ENCODE results near the gene UTP11.

UTP11 gene

DNA sequence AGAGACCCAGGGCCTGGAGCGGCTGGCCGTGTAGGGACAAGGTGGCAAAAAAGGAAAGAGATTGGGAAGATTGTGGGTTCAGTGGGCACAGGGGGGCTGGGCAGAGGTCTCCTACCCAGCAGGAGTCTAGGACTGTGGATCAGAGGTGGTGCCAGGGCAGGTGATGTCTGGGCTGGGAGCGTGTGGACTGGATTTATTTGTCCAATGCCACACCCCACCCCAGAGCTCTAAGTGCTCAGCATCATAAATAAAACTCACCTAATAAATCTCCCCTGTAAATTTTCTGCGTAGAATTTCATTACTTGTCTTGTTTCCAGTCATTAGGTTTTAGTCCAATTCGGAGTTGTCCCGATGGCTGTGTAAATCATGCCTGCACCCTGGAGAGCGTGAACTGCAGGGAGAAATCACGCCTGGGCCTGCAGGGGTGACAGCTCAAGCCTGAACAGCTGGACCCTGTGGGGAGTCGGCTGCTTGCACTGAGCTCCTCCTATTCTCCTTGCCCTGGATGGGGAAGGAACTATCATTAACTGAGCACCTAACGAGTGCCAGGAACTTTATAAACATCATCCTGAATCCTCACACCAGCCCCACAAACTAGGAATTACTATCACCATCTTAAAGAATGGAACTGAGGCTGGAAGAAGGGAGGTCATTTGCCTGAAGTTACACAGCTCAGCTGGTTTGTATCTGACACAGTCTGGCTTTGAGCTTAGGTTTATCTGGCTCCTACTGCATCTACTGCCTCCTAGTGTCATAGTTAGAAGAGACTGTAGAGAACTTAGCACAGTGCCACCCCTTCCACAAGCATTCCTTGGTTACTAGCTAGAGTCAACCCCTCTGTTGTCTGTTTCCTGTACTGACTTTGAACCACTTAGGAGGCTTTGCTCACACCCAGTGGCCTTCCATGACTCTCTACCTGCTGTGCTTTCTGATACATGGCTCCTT, 59.0 kb downstream of the UTP11 start:
- no peak for DNase-seq (ENCODE audit: low read depth)

DNA sequence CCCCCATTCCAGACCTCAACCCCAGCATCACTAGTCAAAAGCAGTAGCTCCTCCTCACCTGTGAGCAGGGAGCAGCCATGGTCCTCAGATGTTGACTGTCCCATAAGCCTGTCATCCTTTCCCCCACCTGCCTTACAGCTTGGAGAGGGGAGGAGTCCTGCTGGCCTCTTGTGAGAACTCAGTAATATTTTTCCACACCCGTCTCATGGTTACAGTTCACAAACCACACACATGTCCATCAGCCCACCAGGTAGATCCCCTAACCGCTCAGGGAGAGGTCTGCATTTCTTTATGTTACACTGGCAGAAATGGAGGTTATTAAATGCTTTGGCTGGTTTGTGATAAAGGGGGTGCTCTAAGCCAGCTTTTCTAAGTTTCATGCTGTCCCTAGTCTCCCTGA, 60.3 kb downstream of the UTP11 start:
- DNase-seq (ENCODE audit: low read depth) = no peak

DNA sequence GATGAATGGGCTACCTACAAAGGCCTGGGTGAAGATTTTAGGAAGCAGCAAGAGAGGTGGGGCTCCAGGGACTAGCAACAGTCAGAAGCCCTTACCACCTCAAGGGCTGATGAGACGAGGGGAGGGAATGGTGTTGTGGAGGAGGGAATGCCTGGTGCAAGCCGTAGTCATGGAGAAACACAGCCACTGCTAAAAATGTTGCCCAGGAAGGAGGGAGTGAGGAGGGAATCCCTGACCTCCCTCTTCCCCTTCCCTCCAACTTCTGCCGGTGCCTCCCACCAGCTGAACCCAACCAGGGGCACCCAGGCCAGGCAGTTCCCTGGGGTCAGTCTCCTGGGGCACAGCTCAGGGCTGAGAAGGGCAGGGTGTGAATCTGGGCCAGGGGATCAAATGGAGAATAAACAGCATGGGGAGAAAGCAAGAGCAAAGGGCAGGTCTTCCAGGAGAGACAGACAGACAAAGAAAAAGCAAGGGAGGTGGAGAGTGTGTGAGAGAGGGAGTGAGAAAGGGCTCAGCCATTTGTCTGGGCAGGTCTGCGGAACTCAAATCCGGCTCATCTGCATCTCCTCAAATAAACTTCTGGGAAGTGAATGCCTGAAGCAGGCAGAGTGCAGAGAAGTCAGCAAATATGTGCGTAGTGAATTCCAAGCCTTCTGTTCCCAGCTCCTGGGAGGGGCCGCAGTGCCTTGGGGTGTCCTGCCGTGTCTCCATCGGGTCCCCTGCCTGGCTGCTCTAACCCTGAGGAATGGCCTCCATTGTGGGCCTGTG, 61.2 kb downstream of the UTP11 start:
- DNase-seq (ENCODE audit: low read depth) = no peak

DNA sequence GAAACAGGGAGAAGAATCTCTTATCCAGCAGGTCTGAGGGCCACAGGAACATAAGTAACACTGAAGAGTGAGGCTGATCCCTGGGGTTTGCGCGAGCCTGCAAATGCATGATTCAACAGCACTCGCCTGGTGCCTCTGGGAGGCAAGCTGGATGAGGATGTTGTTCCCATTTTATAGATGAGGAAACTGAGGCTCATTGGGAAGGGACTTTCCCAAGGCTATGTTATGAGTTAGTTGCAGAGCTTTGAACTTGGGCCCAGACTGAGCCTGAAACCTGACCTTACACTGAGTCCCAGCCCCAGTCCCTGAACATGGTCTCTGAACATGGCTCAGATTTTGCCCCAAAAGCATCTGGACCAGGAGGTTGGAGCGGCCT, 61.8 kb downstream of the UTP11 start:
- DNase-seq (ENCODE audit: low read depth) = no peak

Measured in HS-27A (cell line).